KG1 (cell line): ENCODE data around the gene PSME2.

Source experiments
- DNase-seq: peaks from one replicate; lab custom pipeline; 2025; lab: John Stamatoyannopoulos, UW

Gene PSME2

DNA sequence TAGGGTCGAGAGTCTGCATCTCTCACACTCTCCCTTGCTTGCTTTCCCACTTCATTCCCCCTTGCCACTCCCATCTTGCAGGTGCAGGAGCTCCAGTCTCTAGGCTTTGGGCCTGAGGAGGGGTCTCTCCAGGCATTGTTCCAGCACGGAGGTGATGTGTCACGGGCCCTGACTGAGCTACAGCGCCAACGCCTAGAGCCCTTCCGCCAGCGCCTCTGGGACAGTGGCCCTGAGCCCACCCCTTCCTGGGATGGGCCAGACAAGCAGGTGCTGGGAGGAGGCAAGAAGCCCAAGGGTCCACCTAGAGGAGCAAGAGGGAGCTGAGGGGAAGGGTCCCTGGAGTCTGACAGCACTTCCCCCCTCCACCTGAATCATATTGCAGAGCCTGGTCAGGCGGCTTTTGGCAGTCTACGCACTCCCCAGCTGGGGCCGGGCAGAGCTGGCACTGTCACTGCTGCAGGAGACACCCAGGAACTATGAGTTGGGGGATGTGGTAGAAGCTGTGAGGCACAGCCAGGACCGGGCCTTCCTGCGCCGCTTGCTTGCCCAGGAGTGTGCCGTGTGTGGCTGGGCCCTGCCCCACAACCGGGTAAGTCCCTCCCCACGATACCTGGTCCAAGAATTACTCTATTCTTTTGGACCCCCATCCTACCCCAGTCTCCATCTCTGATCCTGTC lies 5.1 kb upstream of the PSME2 start:
- no peak for DNase-seq

DNA sequence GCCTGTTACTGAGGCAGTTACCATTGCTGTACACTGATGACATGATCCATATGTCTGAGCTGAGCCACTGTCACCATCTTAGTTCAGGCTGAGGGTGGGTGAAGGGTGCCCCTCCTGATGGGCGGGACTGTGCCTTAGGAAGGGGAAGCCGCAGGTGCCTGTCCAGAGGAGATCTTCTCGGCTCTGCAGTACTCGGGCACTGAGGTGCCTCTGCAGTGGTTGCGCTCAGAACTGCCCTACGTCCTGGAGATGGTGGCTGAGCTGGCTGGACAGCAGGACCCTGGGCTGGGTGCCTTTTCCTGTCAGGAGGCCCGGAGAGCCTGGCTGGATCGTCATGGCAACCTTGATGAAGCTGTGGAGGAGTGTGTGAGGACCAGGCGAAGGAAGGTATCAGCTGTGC lies 4.6 kb upstream of the PSME2 start:
- no peak for DNase-seq

DNA sequence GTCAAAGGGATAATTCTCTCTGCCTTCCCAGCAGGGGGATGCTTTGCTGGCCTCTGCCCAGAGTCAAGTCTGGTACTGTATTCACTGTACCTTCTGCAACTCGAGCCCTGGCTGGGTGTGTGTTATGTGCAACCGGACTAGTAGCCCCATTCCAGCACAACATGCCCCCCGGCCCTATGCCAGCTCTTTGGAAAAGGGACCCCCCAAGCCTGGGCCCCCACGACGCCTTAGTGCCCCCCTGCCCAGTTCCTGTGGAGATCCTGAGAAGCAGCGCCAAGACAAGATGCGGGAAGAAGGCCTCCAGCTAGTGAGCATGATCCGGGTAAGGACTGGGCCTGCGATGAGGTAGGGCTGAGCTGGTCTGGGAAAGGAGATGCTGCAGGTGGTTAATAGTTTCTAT lies 4.2 kb upstream of the PSME2 start:
- DNase-seq, result no peak

DNA sequence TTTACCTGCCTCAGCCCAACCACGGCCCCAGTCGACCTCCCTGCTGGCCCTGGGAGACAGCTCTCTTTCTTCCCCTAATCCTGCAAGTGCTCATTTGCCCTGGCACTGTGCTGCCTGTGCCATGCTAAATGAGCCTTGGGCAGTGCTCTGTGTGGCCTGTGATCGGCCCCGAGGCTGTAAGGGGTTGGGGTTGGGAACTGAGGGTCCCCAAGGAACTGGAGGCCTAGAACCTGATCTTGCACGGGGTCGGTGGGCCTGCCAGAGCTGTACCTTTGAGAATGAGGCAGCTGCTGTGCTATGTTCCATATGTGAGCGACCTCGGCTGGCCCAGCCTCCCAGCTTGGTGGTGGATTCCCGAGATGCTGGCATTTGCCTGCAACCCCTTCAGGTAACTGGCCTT lies 3.7 kb upstream of the PSME2 start:
- DNase-seq, result no peak

DNA sequence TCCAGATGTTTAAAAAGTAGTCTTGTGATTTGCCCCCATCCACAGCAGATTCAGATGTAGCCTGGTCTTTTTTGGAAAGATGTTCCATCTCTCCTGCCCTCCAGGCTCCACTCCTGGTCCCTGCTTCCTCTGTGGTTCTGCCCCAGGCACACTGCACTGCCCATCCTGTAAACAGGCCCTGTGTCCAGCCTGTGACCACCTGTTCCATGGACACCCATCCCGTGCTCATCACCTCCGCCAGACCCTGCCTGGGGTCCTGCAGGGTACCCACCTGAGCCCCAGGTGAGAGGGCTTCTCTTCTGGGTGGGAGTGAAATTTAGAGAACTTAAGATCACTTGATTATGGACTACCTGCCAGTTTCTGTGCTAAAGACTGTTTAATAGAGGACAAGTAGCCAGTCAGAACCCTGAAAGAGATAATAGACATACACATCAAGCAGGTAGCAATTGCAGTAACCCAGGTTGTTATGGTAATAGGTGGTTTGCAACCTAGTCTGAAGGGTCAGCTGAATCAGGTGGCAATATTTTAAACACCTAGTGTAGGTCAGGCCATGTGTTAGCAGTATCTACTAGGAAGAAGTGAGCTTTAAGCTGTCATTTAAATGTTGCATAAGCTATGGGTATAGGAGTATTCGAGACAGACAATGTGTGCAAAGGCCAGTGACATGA lies 3.0 kb upstream of the PSME2 start:
- DNase-seq, result no peak

DNA sequence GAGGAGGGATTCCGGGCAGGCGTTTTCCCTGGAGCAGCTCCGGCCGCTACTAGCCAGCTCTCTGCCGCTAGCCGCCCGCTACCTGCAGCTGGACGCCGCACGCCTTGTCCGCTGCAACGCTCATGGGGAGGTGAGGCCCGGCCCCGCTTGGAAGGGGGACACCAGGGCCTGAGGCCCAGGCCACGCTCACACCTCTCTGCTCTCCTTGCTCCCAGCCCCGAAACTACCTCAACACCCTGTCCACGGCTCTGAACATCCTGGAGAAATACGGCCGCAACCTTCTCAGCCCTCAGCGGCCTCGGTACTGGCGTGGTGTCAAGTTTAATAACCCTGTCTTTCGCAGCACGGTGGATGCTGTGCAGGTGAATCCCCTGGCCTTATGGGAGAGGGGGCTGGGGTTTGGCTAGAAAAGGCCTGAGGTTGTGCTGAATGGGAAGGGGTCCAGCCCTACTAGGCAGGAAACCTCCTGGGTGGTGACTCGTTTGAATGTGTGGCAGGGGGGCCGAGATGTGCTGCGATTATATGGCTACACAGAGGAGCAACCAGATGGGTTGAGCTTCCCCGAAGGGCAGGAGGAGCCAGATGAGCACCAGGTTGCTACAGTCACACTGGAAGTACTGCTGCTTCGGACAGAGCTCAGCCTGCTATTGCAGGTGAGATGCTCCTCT lies 1.5 kb upstream of the PSME2 start:
- DNase-seq, result no peak

DNA sequence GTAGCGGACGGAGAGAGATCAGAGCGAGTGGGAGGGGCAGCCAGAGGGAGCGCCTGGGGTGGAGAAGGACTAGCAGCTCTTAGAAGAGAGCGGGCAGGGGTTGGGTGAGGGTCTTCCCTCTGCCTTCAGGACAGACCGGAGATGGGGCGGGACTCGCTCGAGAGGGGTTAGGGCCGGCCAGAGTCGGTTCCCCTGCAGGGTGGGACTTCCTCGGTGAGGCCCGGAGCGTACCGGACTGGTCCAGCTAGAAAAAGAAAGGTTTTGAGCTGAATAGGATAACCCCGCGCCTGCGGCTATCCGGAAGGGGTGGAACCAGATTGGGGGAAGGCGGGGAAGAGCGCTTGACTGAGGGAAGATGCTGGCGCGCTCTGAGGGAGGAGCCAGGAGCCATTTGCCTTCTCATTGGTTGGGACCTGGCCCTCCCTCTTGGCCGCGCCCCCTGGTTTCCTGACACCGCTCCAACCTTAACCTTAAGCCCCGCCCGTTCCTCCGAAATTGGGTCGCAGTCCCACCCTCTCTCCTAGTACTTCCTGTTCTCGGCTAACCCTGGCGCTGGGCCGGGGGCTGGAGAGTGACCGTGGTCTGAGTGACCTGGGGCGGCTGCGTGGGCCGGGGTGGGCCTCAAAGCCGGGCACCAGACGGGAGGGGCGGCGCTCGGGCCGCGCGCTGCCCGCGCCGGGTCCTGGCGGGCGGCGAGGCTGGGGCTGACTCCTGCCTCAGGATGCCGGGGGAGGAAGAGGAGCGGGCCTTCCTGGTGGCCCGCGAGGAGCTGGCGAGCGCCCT lies 759 bp upstream of the PSME2 start, which contains the start of gene RNF31:
Gene RNF31 (plus strand): TSS at position 521 of the 783 bp plus-strand sequence. CDS start 201 bp downstream, at position 722.
- DNase-seq, result peak; percentile 89

DNA sequence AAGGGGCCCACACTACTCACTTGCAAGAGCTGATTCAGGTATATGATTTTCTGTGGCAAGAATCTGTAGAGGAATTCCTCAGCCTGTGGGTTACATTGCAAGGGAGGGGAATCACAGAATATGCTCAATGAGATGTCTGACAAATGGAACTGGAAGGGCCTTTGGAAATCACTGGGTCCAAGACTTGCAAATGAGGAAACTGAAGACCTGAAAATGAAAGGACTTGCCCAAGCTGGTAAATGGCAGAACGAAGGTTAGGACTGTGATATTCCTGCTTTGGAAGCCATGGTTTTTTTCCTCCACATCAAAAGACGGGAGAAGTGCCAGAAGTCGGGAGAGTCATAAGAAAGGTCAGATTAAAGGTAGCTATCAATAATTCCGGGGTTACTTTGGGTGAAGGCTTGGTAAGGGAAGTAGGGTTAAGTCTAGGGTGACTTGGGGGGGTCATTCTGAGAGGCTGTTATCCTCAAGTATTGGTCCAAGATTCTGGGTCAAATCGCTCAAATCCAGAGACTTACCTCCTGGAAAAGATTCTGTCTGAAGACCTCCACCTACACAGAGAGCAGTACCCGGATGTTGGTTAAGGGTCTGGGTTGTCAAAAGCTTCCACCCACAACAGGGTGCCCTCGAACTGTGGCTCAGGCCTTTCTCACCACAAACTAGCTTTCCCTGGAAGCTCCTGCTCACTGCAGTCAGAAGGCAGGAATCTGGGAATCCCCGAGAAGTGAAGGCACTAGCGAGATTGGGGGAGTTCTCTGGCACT lies 539 bp downstream of the PSME2 start:
- DNase-seq, result no peak

DNA sequence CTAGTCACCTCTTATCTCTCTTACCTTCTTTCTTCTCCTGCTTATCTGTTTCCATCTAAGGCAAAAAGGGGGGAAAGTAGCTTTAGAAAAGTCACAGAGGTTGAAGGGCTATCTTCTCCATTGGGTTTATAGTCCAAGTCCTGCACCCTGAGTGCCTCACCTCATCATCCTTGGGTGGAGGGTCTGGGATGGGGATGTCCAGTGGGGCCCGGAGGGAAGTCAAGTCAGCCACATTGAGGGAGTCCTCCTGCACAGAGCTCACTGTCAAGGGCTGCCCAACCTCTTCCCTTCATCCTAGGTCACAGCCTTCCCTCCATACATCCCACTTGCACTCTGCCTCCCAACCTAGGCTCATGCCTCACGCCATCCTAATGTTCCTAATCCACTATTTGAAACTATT lies 1.2 kb downstream of the PSME2 start:
- DNase-seq, result no peak

DNA sequence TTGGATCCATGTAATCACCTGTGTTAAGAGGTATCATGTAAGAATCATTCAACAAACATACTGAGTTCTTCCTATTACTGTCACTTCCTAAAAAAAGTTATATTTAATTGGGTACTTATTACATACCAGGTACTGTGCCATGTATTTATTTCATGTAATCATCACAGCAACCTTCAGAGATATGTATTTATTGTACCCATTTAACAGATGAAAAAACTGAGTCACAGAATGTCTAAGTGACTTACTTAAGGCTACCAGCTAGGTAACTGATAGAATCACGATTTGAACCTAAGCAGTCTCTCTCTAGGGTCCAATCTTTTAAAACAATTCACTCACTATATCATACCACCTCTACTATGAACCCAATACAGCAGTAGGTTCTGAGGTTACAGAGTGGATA lies 2.0 kb downstream of the PSME2 start:
- no peak for DNase-seq

DNA sequence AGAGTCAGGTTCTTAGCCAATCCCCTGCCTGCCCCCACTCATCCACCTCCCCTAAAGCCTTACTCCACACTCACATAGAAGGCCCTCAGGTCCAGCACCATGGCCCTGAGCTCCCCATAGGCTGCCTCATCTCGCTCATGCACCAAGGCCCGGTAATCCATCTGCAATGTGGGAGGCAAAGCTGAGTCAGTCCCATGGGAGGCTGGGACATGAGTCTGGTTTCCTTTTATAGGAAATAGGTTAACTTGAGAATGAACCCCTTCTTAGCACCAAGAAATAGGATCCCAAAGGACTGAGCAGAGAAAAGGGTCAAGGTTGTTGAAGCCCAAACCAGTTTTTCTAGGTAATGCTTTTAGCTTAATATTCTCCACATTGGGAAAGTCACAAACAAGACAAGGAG lies 2.9 kb downstream of the PSME2 start:
- DNase-seq, result no peak

DNA sequence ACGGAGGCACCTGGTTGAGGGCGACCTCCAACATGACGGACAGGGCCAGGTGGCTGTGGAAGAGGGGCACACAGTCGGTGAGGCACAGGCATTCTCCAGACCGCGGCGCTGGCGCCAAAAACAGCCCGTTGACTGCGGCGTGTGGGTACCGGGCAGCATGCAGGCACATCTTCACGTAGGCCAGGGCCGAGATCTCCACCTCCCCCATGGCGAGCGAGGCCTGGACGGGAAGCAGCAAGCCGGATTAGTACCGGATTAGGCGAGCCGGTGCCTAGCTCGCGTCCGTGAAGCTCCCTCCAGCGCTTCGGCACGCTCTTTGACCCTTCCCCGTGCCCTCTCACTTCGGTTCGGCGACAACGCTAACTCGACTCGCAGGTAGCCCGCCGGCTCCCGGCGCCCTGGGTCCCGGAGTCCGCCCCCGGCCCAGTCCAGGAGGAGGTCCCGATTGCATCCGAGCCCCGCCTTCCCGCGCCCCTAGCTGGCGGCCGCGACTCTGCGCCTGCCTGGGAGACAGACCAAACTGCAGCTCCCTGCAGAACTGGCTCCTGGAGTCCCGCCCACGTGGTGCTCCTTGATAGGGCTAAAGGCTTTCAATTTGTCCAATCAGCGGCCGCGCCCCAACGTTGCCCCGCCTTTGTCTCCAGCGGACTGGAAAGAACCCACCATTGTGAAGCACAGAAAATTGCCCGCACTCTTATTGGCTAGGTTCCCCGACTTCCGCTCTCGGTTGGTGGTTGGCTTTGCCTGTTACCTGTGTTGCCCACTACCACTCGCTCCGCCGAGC lies 5.1 kb downstream of the PSME2 start, which contains the start of gene EMC9:
Gene EMC9 (minus strand): TSS at position 495 of the 784 bp plus-strand sequence. CDS start 287 bp downstream, at position 208.
- peak; percentile 99 for DNase-seq

DNA sequence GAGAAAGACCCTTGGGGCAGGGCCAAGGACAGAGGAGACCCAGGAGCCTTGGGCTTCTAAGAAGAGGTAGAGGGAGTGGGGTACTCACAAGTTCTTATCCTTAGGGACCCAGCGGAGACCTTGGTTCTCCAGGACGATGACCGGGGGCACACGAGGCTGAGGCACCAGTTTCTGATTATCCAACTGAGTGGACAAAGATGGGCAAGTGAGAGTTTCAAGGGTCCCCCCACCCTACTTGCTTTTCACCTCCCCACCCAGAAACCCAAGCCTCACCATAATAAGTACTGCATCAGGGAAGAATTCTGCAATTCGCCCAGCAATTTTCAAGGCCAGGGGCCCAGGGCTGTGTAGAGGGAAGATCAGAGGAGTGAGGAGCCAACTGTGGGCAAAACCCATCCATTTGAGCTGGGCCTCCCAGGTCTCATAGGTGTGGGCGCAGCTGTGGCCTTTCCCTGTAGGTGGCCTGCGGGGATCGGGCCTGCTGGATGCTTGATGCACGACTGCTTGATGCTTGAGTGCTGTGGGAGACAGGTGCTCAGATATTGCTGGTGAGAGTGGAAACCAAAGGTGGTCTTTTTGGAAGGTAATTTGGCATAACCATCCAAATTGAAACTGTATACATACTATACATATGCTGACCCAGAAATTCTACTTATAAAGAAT lies 7.0 kb downstream of the PSME2 start:
- DNase-seq, result no peak

DNA sequence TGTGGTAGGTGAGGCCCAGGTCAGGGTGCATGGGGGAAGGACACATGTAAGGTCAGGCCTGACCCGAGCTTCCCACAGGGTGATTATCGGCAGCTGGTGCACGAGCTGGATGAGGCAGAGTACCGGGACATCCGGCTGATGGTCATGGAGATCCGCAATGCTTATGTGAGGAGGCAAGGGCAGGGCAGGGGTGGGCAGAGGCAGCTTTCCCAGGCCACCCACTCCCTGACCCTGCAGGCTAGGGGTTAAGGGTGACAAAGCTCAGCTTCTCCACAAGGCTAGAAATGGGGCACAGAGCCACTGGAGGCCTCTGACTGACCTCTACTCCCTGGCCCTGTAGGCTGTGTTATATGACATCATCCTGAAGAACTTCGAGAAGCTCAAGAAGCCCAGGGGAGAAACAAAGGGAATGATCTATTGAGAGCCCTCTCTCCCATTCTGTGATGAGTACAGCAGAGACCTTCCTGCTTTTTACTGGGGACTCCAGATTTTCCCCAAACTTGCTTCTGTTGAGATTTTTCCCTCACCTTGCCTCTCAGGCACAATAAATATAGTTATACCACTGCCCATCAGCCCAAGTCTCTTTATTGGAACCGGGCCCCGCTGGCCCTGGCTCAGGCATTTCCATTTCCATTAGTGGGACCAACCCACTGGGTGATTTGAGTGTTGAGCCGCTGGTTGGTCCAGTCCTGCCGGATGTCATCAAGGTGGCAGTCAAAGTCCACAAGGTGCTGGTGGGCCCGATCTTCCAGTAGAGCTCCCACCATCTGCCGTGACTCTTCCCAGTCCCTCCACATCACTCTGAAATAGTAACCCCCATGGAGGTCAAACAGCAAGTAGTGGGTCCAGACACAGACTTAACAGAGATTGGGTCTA lies 7.8 kb downstream of the PSME2 start:
- DNase-seq, result no peak

DNA sequence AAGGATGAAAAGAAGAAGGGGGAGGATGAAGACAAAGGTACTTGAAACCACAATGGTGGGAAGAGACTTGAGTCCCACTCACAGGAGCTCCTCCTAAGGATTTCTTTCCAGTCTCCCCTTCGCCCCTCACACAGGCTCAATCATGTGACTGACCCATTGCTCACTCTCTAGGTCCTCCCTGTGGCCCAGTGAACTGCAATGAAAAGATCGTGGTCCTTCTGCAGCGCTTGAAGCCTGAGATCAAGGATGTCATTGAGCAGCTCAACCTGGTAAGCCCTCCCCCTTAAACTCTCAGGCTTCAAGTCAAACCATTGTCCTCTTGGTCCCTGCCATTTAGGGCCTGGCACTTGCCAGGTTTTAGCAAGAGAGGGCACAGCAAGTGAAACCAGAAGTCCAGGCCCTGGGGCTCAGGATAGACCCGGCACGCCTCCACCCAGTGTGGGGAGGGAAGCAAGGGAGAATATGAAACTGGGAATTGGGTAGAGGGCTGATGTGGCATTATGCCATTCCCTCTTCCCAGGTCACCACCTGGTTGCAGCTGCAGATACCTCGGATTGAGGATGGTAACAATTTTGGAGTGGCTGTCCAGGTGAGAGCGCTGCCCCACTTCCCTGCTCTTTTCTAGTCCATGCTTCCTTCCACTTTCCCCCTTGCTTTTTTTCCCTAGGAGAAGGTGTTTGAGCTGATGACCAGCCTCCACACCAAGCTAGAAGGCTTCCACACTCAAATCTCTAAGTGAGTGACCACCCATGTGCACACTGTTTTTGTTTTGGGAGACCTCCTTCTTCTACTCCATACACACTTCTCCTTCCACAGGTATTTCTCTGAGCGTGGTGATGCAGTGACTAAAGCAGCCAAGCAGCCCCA lies 8.6 kb downstream of the PSME2 start:
- DNase-seq, result no peak

DNA sequence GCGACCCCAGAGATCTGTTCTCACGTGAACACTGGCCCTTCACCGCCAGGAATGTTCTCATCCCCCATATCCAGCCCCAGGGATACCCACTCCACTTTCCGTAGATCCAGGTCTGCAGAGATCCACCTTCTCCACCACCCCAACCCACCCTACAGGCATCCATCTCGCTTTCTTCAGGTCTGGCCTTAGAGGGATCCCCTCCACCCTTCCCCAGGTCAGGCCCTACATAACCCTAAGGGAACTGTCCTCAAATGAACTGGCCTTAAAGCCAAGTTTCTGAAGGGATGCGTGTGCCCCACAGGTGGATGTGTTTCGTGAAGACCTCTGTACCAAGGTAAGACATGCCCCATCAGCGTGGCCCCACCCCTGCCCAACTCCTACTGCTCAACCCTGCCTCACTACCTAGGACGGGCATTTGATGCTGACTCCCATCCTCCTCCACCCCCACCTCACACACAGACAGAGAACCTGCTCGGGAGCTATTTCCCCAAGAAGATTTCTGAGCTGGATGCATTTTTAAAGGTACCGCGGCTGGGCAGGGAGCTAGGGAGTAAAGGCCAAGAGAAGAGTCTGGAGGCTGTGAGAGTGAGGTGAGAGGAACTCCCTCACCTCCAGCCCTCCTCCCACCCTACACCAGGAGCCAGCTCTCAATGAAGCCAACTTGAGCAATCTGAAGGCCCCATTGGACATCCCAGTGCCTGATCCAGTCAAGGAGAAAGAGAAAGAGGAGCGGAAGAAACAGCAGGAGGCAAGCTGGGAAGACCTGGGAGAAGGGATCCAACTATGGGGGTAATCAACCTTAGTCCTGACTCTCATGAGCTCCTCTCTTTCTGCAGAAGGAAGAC lies 9.5 kb downstream of the PSME2 start:
- DNase-seq, result no peak
